ENCODE measurements around the gene C2orf76. TPM values are rescaled to one million over a fixed set of nuclear protein-coding genes. Genes with fewer than 3 reads are reported as not detected.

C2orf76 gene
- total RNA-seq, 1 experiment from 2014 or later = 0.25 TPM

DNA sequence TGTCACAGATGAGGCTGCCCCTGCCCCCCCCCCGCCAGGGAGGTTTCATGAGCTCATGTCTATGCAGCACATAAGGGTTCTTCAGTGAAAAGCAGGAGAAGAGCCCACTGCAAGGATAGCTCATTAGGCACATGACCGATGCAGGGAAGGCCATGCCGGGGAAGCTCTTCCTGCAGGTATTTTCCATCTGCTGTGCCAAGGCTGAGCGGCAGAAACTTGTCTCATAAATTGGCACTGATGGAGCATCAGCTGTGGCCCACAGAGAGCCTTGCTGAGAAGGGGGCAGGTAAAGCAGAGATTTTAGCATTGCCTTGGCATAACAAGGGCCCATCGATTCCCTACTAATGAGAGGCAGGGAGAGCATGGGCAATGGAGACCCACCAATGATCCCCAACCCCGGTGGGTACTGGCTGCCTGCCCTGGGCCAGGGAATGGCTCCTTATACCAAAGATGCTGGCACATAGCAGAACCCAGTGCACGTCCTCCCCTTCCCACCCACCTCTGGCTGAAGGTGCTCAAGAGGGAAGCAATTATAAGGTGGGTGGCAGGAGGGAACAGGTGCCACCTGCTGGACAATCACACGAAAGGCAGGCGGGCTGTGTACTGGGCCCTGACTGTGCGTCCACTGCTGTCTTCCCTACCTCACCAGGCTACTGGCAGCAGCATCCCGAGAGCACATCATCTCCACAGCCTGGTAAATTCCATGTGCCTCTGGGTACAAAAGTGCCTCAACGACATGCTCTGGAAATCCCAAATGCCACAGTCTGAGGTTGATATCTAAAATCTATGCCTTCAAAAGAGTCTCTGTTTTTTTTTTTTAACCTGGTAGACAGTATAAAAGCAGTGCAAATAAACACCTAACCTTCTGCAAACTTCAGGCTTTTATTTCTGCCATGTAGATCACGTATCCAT, 101.6 kb downstream of the C2orf76 start:
- peak; percentile 68 for DNase-seq (ENCODE audit: low spot score)

- DNase-seq (ENCODE audit: low spot score) = no peak
Observed at GRCh38 chr2:119263656-119264055, 103.0 kb downstream of the C2orf76 start.

DNA sequence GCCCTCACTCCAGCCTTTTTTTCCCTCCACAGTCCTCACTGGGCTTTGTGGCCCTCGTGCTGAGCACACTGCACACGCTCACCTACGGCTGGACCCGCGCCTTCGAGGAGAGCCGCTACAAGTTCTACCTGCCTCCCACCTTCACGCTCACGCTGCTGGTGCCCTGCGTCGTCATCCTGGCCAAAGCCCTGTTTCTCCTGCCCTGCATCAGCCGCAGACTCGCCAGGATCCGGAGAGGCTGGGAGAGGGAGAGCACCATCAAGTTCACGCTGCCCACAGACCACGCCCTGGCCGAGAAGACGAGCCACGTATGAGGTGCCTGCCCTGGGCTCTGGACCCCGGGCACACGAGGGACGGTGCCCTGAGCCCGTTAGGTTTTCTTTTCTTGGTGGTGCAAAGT, 103.6 kb downstream of the C2orf76 start:
- no peak for DNase-seq (ENCODE audit: low spot score)

DNA sequence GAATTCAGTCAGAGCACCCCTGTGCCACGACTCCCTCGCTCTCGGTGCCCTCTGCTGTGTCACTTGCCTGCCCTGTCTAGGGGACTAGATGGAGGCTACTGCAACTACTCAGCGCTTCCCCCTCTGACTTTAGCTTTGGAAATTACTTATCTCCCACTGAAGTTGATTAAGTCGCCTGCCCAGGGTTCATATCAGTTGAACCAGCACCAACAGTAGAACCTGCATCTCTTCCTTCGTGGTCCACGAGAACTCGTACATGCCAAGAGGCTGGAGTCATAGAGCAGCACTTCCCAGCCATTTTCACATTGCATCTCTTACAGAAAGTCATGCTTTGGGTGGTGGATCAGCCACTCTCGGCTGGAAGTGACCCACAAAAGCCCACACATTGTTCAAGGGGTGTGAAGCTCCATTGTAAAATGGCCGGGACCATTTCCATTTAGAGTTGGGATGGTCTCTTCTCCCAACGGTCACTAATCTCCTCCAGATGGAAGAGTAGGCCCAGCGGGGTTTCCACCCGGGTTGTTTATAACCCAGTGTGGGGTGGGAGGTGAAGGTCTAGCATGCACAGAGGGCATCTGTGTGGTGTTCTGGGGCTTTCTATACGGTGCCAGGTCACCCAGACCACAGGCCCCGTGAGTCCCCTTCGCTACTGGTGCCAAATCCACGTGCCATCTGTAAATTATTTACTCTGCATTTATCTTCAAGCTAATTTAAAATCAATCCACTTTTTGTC, 105.0 kb downstream of the C2orf76 start:
- no peak for DNase-seq (ENCODE audit: low spot score)

GRCh38 chr2:119260646-119261492, 105.8 kb downstream of the C2orf76 start:
- DNase-seq (ENCODE audit: low spot score) = no peak

DNA sequence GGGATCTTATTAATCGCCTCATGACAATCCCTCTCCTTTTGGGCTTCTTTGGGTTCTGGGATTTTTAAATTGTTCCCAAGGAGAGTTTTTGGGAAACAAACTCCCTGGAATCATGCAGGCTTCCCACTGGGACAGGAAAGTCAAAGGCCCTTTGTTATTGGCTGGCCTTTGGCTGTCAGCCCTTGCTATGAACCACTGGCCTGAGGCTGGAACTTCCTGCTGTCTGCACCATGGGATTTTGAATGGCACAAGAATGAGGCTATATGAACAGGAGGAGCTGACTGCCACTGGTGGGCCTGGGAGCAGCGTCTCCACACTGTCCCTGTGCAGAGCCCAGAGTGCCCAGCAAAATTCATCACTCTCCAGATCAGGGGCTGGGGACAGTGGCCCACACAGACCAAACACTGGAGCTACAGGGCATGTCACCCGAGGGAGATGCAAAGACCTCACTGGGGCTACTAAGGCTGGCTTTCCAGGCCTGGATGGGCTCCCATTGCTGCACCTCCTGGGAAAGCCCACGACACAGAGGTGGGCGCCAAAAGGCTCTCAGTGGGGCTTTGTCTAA, 107.3 kb downstream of the C2orf76 start:
- DNase-seq (ENCODE audit: low spot score) = no peak

DNA sequence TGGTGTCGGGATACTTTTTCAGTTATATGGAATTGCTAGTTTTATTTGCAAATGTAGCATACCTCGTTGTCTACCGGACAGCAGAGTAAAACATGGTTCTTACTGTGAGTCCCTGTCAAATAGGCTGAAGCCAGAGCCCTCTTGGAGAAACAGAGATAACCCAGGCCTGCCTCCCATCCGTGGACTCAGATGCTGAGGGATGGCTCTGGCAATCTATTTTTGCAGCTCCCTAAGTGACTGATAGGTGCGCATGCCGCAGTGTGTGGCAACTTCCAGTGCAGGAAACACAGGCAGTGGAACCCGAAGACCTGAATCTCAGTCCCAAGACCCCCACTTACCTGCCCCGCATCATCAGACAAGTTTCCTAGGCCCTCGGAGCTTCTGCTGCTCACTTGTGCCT, 109.4 kb downstream of the C2orf76 start:
- no peak for DNase-seq (ENCODE audit: low spot score)

GRCh38 chr2:119256582-119256921, 110.1 kb downstream of the C2orf76 start:
- no peak for DNase-seq (ENCODE audit: low spot score)

GRCh38 chr2:119255760-119256581, 110.7 kb downstream of the C2orf76 start:
- peak; percentile 15 for DNase-seq (ENCODE audit: low spot score)

DNA sequence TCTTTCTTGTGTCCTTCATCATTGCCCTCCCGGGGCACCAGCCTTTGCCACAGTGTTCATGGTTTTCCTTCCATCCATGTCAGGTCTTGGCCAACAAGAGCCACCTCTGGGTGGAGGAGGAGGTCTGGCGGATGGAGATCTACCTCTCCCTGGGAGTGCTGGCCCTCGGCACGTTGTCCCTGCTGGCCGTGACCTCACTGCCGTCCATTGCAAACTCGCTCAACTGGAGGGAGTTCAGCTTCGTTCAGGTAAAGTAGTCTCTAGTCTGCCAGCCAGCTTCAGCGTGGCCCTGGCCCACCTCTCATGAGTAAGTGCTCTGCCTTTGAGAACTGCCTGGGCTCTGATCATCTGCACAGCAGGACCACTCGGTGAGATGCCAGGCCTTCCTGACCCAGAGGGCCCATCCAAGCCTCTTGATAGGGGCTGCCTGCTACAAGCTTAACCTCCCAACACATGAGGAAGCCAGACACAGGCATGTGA, 112.0 kb downstream of the C2orf76 start:
- no peak for DNase-seq (ENCODE audit: low spot score)

DNA sequence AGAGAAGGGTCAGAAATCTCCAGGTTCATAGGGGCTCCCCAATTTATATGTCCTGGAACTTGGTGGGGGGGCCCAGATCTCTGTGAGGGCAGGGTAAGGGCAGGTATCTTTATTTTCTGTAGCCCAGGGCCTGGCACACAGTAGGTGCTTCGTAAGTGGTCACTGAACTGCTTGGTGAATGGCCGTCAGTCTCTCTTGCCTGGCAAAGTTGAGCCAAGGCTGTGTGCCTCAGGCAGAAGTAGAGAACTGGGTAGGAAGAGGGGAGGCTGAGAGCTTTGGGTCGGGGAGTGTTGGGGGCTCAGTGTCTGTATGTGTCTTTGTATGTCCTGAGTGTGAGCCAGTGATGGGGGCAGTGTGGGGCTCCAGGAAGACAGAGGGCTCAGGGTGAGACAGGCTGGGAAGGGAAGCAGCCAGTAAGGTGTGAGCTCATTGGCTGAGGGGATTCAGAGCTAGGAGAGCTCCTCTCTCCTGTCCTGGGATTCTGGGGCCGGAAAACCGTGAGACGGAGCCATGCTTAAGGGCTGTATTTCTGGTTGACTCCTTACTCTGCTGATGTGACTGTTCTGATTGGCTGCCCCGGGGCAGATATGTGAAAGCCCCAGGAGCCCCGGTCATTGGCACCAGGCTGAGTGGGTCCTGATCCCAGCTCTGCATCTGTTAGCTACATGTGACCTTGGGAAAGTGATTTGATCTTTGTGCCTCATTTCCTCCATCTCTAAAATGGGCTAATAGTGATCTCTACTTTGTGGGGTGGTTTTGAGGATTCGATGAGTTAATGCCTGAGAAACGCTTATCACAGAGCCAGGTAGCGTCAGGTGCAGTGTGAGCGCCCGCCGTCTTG, 112.7 kb downstream of the C2orf76 start:
- no peak for DNase-seq (ENCODE audit: low spot score)

- DNase-seq (ENCODE audit: low spot score) = no peak
Observed at GRCh38 chr2:119253114-119253702, 113.4 kb downstream of the C2orf76 start.

Other genes with a start within 250 kb of the C2orf76 start
- gene C1QL2, start 208.1 kb downstream of the C2orf76 start, total RNA-seq (2014; rRNA removed; shearing (Covaris generic)) = not detected in 2 replicates
- 9.3 and 9.8 TPM in 2 replicates for gene STEAP3, start 143.0 kb downstream of the C2orf76 start, total RNA-seq (2014; rRNA removed; shearing (Covaris generic))
- gene DBI, start 143 bp upstream of the C2orf76 start, total RNA-seq (2014; rRNA removed; shearing (Covaris generic)) = 152 and 179 TPM in 2 replicates
- 0.70 and 2.1 TPM in 2 replicates for gene TMEM37, start 65.0 kb upstream of the C2orf76 start, total RNA-seq (2014; rRNA removed; shearing (Covaris generic))
- not detected in 2 replicates for gene SCTR, start 157.6 kb upstream of the C2orf76 start, total RNA-seq (2014; rRNA removed; shearing (Covaris generic))
- gene CFAP221, start 177.6 kb upstream of the C2orf76 start, total RNA-seq (2014; rRNA removed; shearing (Covaris generic)) = 0.39 TPM in 1 of 2 replicates, not detected in the other